H9 (cell line): Measurements from ENCODE around the gene RAPH1. TPM values are rescaled to one million over a fixed set of nuclear protein-coding genes. Genes with fewer than 3 reads are reported as not detected.

Experiments used
- DNase-seq: peaks from one replicate; pipeline ENCODE4 v3.0.0-alpha.2; 2017
- H2AFZ ChIP-seq: one replicate; pipeline ENCODE4 v1.6.1; 2013; ENCODE audit warnings: mild to moderate bottlenecking, low read length, control low read depth, moderate library complexity
- H2AK5ac ChIP-seq: 2 replicates; pipeline ENCODE4 v1.6.1; 2013; ENCODE audit warnings: low read length, control low read depth, mixed read lengths; ENCODE audit not compliant: insufficient read length
- H2BK120ac ChIP-seq: one replicate; pipeline ENCODE4 v1.6.1; 2013; ENCODE audit warnings: low read depth, mild to moderate bottlenecking, low read length, control low read depth, inconsistent platforms; ENCODE audit not compliant: poor library complexity, severe bottlenecking
- H2BK12ac ChIP-seq: 2 replicates; pipeline ENCODE4 v1.6.1; 2013; ENCODE audit warnings: low read length, control low read depth, mixed read lengths, low read depth; ENCODE audit not compliant: insufficient read length
- H2BK15ac ChIP-seq: 2 replicates; pipeline ENCODE4 v1.6.1; 2013; ENCODE audit warnings: low read depth, low read length, control low read depth
- H2BK20ac ChIP-seq: one replicate; pipeline ENCODE4 v1.6.1; 2013; ENCODE audit warnings: low read depth, mild to moderate bottlenecking, low read length, control low read depth, inconsistent platforms; ENCODE audit not compliant: poor library complexity, severe bottlenecking
- H2BK5ac ChIP-seq: 2 replicates; pipeline ENCODE4 v1.6.1; 2013; ENCODE audit warnings: low read length, control low read depth, mixed read lengths; ENCODE audit not compliant: insufficient read length
- H3K14ac ChIP-seq: 2 replicates; pipeline ENCODE4 v1.6.1; 2013; ENCODE audit warnings: low read length, control low read depth; ENCODE audit not compliant: insufficient read depth
- H3K18ac ChIP-seq: 2 replicates; pipeline ENCODE4 v1.6.1; 2013; ENCODE audit warnings: low read depth, mild to moderate bottlenecking, mixed read lengths, low read length, control low read depth; ENCODE audit not compliant: insufficient read length
- H3K23ac ChIP-seq: 2 replicates; pipeline ENCODE4 v1.6.1; 2013; ENCODE audit warnings: low read length, control low read depth, mixed read lengths, low read depth; ENCODE audit not compliant: insufficient read length
- H3K23me2 ChIP-seq: 2 replicates; pipeline ENCODE4 v1.6.1; 2013; ENCODE audit warnings: low read depth, mild to moderate bottlenecking, mixed read lengths, low read length, control low read depth; ENCODE audit not compliant: insufficient read length, poor library complexity, severe bottlenecking
- H3K27ac ChIP-seq: 2 replicates; pipeline ENCODE4 v1.5.1; 2013; ENCODE audit warnings: low read length, control low read depth, mixed read lengths, low read depth; ENCODE audit not compliant: insufficient read length
- H3K27me3 ChIP-seq: 2 replicates; pipeline ENCODE4 v1.6.1; 2013; ENCODE audit warnings: low read length, control low read depth, inconsistent platforms; ENCODE audit not compliant: insufficient read depth
- H3K4ac ChIP-seq: 2 replicates; pipeline ENCODE4 v1.6.1; 2013; ENCODE audit warnings: low read depth, mild to moderate bottlenecking, control low read depth, inconsistent platforms, low read length, moderate library complexity
- H3K4me1 ChIP-seq: 2 replicates; pipeline ENCODE4 v1.6.1; 2013; ENCODE audit warnings: low read length, control low read depth, inconsistent platforms; ENCODE audit not compliant: insufficient read depth
- H3K4me2 ChIP-seq: 2 replicates; pipeline ENCODE4 v1.6.1; 2013; ENCODE audit warnings: low read length, control low read depth, mixed read lengths; ENCODE audit not compliant: insufficient read length, insufficient read depth
- H3K56ac ChIP-seq: 2 replicates; pipeline ENCODE4 v1.6.1; 2013; ENCODE audit warnings: low read depth, mild to moderate bottlenecking, mixed read lengths, low read length, control low read depth; ENCODE audit not compliant: insufficient read length
- H3K79me1 ChIP-seq: 2 replicates; pipeline ENCODE4 v1.6.1; 2013; ENCODE audit warnings: low read depth, mild to moderate bottlenecking, moderate library complexity, low read length, control low read depth, inconsistent platforms; ENCODE audit not compliant: insufficient read depth, poor library complexity, severe bottlenecking
- H3K79me2 ChIP-seq: 2 replicates; pipeline ENCODE4 v1.6.1; 2013; ENCODE audit warnings: low read length, control low read depth, inconsistent platforms; ENCODE audit not compliant: insufficient read depth
- H3K9ac ChIP-seq: 2 replicates; pipeline ENCODE4 v1.6.1; 2013; ENCODE audit warnings: low read length, control low read depth, mixed read lengths; ENCODE audit not compliant: insufficient read length; ENCODE audit errors: extremely low read depth
- H3K9me3 ChIP-seq: one replicate; pipeline ENCODE4 v1.6.1; 2013; ENCODE audit warnings: low read depth, low read length, inconsistent platforms; ENCODE audit not compliant: control insufficient read depth
- H3T11ph ChIP-seq: one replicate; pipeline ENCODE4 v1.6.1; 2013; ENCODE audit warnings: mild to moderate bottlenecking, low read length, control low read depth, inconsistent platforms
- H4K20me1 ChIP-seq: one replicate; pipeline ENCODE4 v1.6.1; 2013; ENCODE audit not compliant: control insufficient read depth, insufficient read length, insufficient read depth
- H4K5ac ChIP-seq: 2 replicates; pipeline ENCODE4 v1.6.1; 2013; ENCODE audit warnings: low read depth, mild to moderate bottlenecking, mixed read lengths, low read length, control low read depth; ENCODE audit not compliant: insufficient read length
- H4K8ac ChIP-seq: replicated peaks from 2 replicates; pipeline ENCODE4 v1.6.1; 2013; ENCODE audit warnings: low read length, control low read depth, mixed read lengths, low read depth; ENCODE audit not compliant: insufficient read length
- H4K91ac ChIP-seq: 2 replicates; pipeline ENCODE4 v1.6.1; 2013; ENCODE audit warnings: low read depth, mild to moderate bottlenecking, moderate library complexity, mixed read lengths, low read length, control low read depth; ENCODE audit not compliant: insufficient read length
- H3K27ac Mint-ChIP-seq, 3 experiments: 2 replicates in 2 of 3; 3 replicates in 1 of 3; pipeline ENCODE4 v1.8.0; 2020 to 2021; ENCODE audit warnings: mixed read lengths in 3 of 3, mild to moderate bottlenecking in 1 of 3, moderate library complexity in 1 of 3
- H3K27me3 Mint-ChIP-seq: 2 replicates; pipeline ENCODE4 v1.8.0; 2021; ENCODE audit warnings: low read depth, mild to moderate bottlenecking, moderate library complexity, mixed read lengths
- H3K36me3 Mint-ChIP-seq, 3 experiments: 2 replicates in 2 of 3; 3 replicates in 1 of 3; pipeline ENCODE4 v1.8.0; 2020 to 2021; ENCODE audit warnings: low read depth in 3 of 3, mixed read lengths in 3 of 3; ENCODE audit not compliant: insufficient read depth in 1 of 3
- H3K4me1 Mint-ChIP-seq, 2 experiments: 2 replicates each; pipeline ENCODE4 v1.8.0; 2020; ENCODE audit warnings: mixed read lengths in 2 of 2
- H3K4me3 Mint-ChIP-seq, 2 experiments: 2 replicates in 1 of 2; 3 replicates in 1 of 2; pipeline ENCODE4 v1.8.0; 2020 to 2021; ENCODE audit warnings: mild to moderate bottlenecking in 2 of 2, mixed read lengths in 2 of 2, moderate library complexity in 1 of 2
- H3K9me3 Mint-ChIP-seq, 2 experiments: 2 replicates in 1 of 2; 3 replicates in 1 of 2; pipeline ENCODE4 v1.8.0; 2020; ENCODE audit warnings: mild to moderate bottlenecking in 2 of 2, mixed read lengths in 2 of 2, moderate library complexity in 1 of 2
- CTCF ChIP-seq: fragments of 200-600 bp; sonication (generic); conservative IDR thresholded peaks from 3 replicates; pipeline ENCODE4 v1.8.0; 2021; ENCODE audit warnings: antibody characterized with exemption, mild to moderate bottlenecking
- WGBS: extraction: QIAGEN DNeasy Blood & Tissue Kit; methylation state at CpG from one replicate; pipeline ENCODE4 v1.1.7; 2013; ENCODE audit warnings: missing lambda C conversion rate, low lambda C conversion rate, mixed read lengths; ENCODE audit not compliant: insufficient read length; ENCODE audit errors: extremely low coverage; 5-methylcytosine and 5-hydroxymethylcytosine counted together
- total RNA-seq: library from RNA; stranded (reverse); gene quantifications from 2 replicates; pipeline ENCODE4 v1.2.1, GENCODE V29; 2021

The RAPH1 gene
- total RNA-seq, 1 experiment from 2014 or later: 17.1 TPM

- no peak for TF ChIP-seq CTCF
- Histone ChIP-seq H3K4ac (no peak overlapping the region), H2BK120ac (no peak overlapping the region), H3K79me2 (no peaks in the 10 kb centered on the region), H3K23ac (no peak overlapping the region), H2AFZ (no peak overlapping the region), H3K18ac (no peak overlapping the region), H3K9me3 (no peaks in the 10 kb centered on the region), H2BK12ac (no peak overlapping the region), H4K20me1 (no peaks in the 10 kb centered on the region), H3K14ac (no peak overlapping the region), H3T11ph (no peak overlapping the region), H3K9ac (no peak overlapping the region), H4K8ac (no peak overlapping the region), H3K56ac (no peak overlapping the region), H3K4me1 (no peaks in the 10 kb centered on the region), H2BK5ac (no peak overlapping the region), H3K4me2 (no peak overlapping the region), H3K79me1 (no peaks in the 10 kb centered on the region), H2BK15ac (no peak overlapping the region), H4K5ac (no peak overlapping the region), H2AK5ac (no peak overlapping the region), H3K27ac (no peak overlapping the region), H4K91ac (no peak overlapping the region), H3K27me3 (no peaks in the 10 kb centered on the region), H3K23me2 (no peaks in the 10 kb centered on the region), H2BK20ac (no peak overlapping the region)
- no peak for DNase-seq
- Mint-ChIP-seq H3K27me3 (no peaks in the 10 kb centered on the region), H3K4me3 (no peak overlapping the region), H3K36me3 (peaks cover 0 to 22% (median 13%) of the 10 kb centered on the region in 3 experiments; a peak in 6 of 7 replicates), H3K27ac (peak overlapping the region in 1 of 3 experiments; percentile 52; a peak in 1 of 7 replicates), H3K4me1 (no peaks in the 10 kb centered on the region), H3K9me3 (no peaks in the 10 kb centered on the region)
- no CpG with 5 or more reads among the region's 1 CpG for WGBS
These were observed 83.4 kb downstream of the RAPH1 start for GRCh38 chr2:203451689-203452088.
